ENCODE measurements around the gene LRTM1. TPM values are rescaled to one million over a fixed set of nuclear protein-coding genes. Genes with fewer than 3 reads are reported as not detected.

Gene LRTM1
- total and polyA plus RNA-seq, 7 donors, result 3.1 TPM; not detected in 6

DNA sequence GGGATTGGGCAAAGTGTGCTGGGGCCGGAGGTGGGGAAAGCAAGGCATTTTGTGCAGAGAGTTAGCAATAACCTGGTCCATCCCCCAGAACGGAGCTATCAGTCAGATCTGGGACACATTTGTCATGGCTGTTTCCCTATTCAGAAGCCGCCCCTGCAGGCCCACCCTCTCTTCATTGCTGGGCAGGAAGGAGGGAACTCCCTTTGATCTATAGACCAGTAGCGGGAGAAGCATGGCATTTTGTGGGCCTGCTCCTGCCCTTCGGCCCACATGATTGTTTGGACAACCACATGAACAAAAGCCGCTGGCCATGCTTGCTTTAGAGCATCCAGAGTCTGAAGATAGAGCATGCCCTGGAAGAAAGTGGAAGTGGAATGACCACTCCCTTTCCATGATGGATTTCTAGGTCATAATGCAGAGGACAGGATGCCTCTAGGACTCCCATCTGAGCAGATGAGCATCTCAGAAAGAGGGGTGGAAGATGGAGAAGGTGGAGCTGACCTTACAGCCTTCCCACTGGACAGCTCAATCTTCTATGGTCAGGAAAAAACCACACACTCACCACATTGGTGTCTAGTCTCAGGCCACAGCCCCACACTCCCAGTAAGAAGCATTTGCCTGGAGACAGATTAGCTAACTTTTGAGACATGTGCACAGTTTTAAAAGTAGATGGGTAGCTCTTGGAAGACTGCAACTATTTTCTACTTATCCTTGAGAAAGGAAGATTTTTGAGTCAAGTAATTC lies 11.9 kb upstream of the LRTM1 start:
- ATAC-seq, result peak in 2 of 4 donors; percentile 34 to 37
- TF ChIP-seq, protein P1, sequence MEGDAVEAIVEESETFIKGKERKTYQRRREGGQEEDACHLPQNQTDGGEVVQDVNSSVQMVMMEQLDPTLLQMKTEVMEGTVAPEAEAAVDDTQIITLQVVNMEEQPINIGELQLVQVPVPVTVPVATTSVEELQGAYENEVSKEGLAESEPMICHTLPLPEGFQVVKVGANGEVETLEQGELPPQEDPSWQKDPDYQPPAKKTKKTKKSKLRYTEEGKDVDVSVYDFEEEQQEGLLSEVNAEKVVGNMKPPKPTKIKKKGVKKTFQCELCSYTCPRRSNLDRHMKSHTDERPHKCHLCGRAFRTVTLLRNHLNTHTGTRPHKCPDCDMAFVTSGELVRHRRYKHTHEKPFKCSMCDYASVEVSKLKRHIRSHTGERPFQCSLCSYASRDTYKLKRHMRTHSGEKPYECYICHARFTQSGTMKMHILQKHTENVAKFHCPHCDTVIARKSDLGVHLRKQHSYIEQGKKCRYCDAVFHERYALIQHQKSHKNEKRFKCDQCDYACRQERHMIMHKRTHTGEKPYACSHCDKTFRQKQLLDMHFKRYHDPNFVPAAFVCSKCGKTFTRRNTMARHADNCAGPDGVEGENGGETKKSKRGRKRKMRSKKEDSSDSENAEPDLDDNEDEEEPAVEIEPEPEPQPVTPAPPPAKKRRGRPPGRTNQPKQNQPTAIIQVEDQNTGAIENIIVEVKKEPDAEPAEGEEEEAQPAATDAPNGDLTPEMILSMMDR (IDR thresholded peaks at IDR 0.05), result no peak
- Histone ChIP-seq H3K9me3 (no peaks in the 10 kb centered on the region), H3K36me3 (ENCODE audit: insufficient read depth in 1 of 2, low read depth in 1 of 2) (no peaks in the 10 kb centered on the region), H3K27ac (no peak overlapping the region), H3K27me3 (ENCODE audit: insufficient read depth in 3 of 3, low read length in 2 of 3) (no peaks in the 10 kb centered on the region), H3K4me3 (no peak overlapping the region), H3K4me1 (peaks cover 6% of the 10 kb centered on the region)
- intact Hi-C loops (cut with DNase I), result no loop called here
- WGBS, 3 donors, result 74 to 86% (median 77%) methylated on average over 6 of the region's 6 CpGs
- DNase-seq, result no peak

DNA sequence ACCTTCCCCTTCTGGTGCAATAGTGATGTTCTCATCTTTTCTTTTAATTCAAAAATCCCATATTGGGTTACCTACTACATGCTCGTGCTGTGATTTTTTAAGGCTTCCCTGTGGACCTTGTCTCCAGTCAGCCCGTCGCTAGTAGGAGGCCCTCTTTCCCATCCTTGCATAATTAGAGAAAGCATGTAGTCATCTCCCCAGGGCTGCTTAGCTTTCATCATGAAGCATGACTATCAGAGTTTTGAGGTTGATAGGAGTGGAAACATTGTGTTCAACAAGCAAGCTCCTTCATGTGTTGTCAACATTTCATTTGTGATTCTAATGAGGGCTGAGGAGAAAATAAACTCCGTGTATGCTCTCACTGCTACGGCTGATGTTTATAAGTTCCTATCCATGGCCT lies 8.7 kb upstream of the LRTM1 start:
- TF ChIP-seq, protein P1 (IDR thresholded peaks at IDR 0.05), result no peak
- intact Hi-C loops (cut with DNase I), result no loop called here
- 83 to 86% (median 85%) methylated on average over 5 of the region's 5 CpGs for WGBS, 3 donors
- H3K27me3 ChIP-seq (ENCODE audit: insufficient read depth in 3 of 3, low read length in 2 of 3), result no peaks in the 10 kb centered on the region
- H3K9me3 ChIP-seq, result no peaks in the 10 kb centered on the region
- no peaks in the 10 kb centered on the region for H3K36me3 ChIP-seq (ENCODE audit: insufficient read depth in 1 of 2, low read depth in 1 of 2)
- no peak overlapping the region for H3K4me3 ChIP-seq
- no peak overlapping the region for H3K27ac ChIP-seq
- no peak for ATAC-seq
- DNase-seq, result no peak
- H3K4me1 ChIP-seq, result peaks cover 18% of the 10 kb centered on the region

DNA sequence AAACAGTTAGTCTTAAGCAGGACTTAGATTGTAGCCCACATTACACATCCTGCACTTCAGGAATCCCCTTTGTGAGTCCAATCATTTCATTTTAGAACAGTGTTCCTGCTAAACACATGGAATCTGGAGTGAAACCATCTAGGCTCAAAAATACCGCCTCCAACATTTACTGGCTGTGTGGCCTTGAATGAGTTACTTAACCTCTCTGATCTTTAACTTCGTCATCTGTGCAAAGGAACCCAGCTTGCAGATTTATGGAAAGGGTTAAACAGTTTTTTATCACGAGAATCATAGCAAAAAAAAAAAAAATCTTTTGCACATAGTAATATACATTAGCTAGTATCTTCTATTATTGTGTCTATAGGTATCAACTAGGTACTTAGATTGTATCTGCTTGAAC lies 8.0 kb upstream of the LRTM1 start:
- Histone ChIP-seq H3K4me1 (peaks cover 18% of the 10 kb centered on the region), H3K36me3 (ENCODE audit: insufficient read depth in 1 of 2, low read depth in 1 of 2) (no peaks in the 10 kb centered on the region), H3K27ac (no peak overlapping the region), H3K9me3 (no peaks in the 10 kb centered on the region), H3K4me3 (no peak overlapping the region), H3K27me3 (ENCODE audit: insufficient read depth in 3 of 3, low read length in 2 of 3) (no peaks in the 10 kb centered on the region)
- DNase-seq (no peak), ATAC-seq (no peak)
- intact Hi-C loops (cut with DNase I), result no loop called here
- TF ChIP-seq, protein P1 (IDR thresholded peaks at IDR 0.05), result no peak
- 88 to 93% (median 90%) methylated on average over 3 of the region's 3 CpGs for WGBS, 3 donors

DNA sequence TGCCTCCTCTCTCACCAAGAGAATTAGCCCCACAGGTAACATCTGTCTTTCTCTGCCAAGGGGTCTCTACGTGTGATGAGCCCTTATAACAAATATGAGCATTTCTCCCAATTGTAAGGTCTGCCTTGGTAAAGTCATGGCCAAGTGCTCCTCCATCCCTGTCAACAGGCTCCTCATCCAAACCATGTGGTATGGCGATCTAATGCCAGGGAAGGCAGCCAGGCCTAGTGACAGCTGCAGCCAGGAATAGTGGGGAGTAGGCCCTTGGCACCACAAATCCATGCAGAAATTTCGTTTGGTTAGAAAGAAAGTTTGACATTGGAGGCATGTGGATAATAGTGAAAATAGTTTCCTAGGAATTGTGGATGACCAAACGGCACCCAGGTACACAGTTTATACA lies 4.7 kb upstream of the LRTM1 start:
- 12 to 26% (median 16%) methylated on average over 4 of the region's 4 CpGs for WGBS, 3 donors
- H3K36me3 ChIP-seq (ENCODE audit: insufficient read depth in 1 of 2, low read depth in 1 of 2), result no peaks in the 10 kb centered on the region
- H3K4me1 ChIP-seq, result peaks cover 18% of the 10 kb centered on the region
- peak overlapping the region; percentile 32 for H3K27ac ChIP-seq
- no peak overlapping the region for H3K4me3 ChIP-seq
- no peaks in the 10 kb centered on the region for H3K27me3 ChIP-seq (ENCODE audit: insufficient read depth in 3 of 3, low read length in 2 of 3)
- H3K9me3 ChIP-seq, result no peaks in the 10 kb centered on the region
- DNase-seq (peak; percentile 42 to 65), ATAC-seq (peak; percentile 87 to 95 (median 90))
- TF ChIP-seq, protein P1 (IDR thresholded peaks at IDR 0.05), result no peak
- intact Hi-C loops (cut with DNase I), result loop anchor here in 1 of 2 donors (5.0 kb wide), 1 partner anchor 60 kb away; no protein-coding TSS in a partner anchor

Data from psoas muscle (tissue), 8 donors.